K562 (cell line): ENCODE data around the gene DSC1. TPM values are rescaled to one million over a fixed set of nuclear protein-coding genes. Genes with fewer than 3 reads are reported as not detected.
A peak's percentile ranks its signal among the peaks of the same experiment; 100 is the strongest.

Experiments
- BCL6 ChIP-seq: fragments of 250-450 bp; sonication (Bioruptor Pico); IDR thresholded peaks from 2 replicates; pipeline ENCODE4 v1.4.0; 2020
- C11orf30 ChIP-seq: fragments of 450-650 bp; IDR thresholded peaks from 2 replicates; pipeline ENCODE4 v1.6.1; 2016; ENCODE audit warnings: low read depth, mild to moderate bottlenecking
- ETV6 ChIP-seq, 3 experiments: fragments of 150-350 bp in 1 of 3; sonication (generic) in 1 of 3; formaldehyde crosslinking in 1 of 3; IDR thresholded peaks; 2 replicates each; pipeline versions ENCODE4 v1.6.1 to v1.8.0; 2014 to 2022; ENCODE audit warnings: borderline replicate concordance in 2 of 3, low read depth in 2 of 3, antibody characterized with exemption in 1 of 3, low read length in 1 of 3, mild to moderate bottlenecking in 1 of 3, missing genetic modification reagents in 1 of 3
- FOXK2 ChIP-seq, 2 experiments: fragments of 450-650 bp; IDR thresholded peaks in 1 of 2; conservative IDR thresholded peaks in 1 of 2; 2 replicates each; pipeline ENCODE4 v1.6.1; 2016; ENCODE audit warnings: low read depth in 2 of 2, mild to moderate bottlenecking in 1 of 2
- GATA2 ChIP-seq: sonication (generic); formaldehyde crosslinking; IDR thresholded peaks from 2 replicates; pipeline ENCODE4 v1.4.0; 2020; ENCODE audit warnings: mild to moderate bottlenecking, missing genetic modification reagents
- GTF2A2 ChIP-seq: IDR thresholded peaks from 2 replicates; pipeline ENCODE4 v1.6.1; 2016; ENCODE audit warnings: mild to moderate bottlenecking, missing genetic modification characterization, missing compliant biosample characterization
- HIVEP1 ChIP-seq: fragments of 250-450 bp; sonication (Bioruptor Pico); IDR thresholded peaks from 2 replicates; pipeline ENCODE4 v1.4.0; 2020; ENCODE audit warnings: mild to moderate bottlenecking
- HMG20A ChIP-seq: fragments of 450-650 bp; formaldehyde crosslinking; conservative IDR thresholded peaks from 2 replicates; pipeline ENCODE4 v1.4.0; 2020; ENCODE audit warnings: mild to moderate bottlenecking, mixed read lengths
- IRF2 ChIP-seq: sonication (generic); formaldehyde crosslinking; IDR thresholded peaks from 2 replicates; pipeline ENCODE4 v1.8.1; 2022; ENCODE audit warnings: mild to moderate bottlenecking, missing genetic modification reagents
- NFE2 ChIP-seq: IDR thresholded peaks from 2 replicates; pipeline ENCODE4 v1.6.1; 2014; ENCODE audit warnings: antibody characterized with exemption, low read depth
- PCBP1 ChIP-seq: fragments of 200-400 bp; formaldehyde crosslinking; IDR thresholded peaks from 2 replicates; pipeline ENCODE4 v1.6.1; 2018; ENCODE audit warnings: mild to moderate bottlenecking, low read depth, low read length; ENCODE audit not compliant: poor library complexity, severe bottlenecking
- PHB ChIP-seq: fragments of 250-450 bp; sonication (Bioruptor Pico); IDR thresholded peaks from 2 replicates; pipeline ENCODE4 v1.5.0; 2021
- PTBP1 ChIP-seq: fragments of 200-400 bp; formaldehyde crosslinking; IDR thresholded peaks from 2 replicates; pipeline ENCODE4 v1.6.1; 2017; ENCODE audit warnings: low read depth, low read length
- ZNF764 ChIP-seq: fragments of 250-450 bp; sonication (Bioruptor Pico); IDR thresholded peaks from 2 replicates; pipeline ENCODE4 v1.4.0; 2020; ENCODE audit warnings: low read depth, mild to moderate bottlenecking, moderate library complexity
- polyA plus RNA-seq, 8 experiments: library from polyadenylated mRNA; depleted of rRNA in 4 of 8; stranded (reverse) in 5 of 8; unstranded in 3 of 8; fragments of >200 nt; fragmentation: Nextera tagmentation in 2 of 8; fragmentation: Illumina TruSeq in 1 of 8; extraction: Ambion mirVana in 2 of 8; extraction: Trizol in 1 of 8; gene quantifications; 2 replicates each; pipeline versions ENCODE4 v1.2.1 to v1.2.3, GENCODE V29; 2011 to 2014; ENCODE audit warnings: inconsistent platforms in 1 of 8, missing spikeins in 1 of 8
- total RNA-seq, 7 experiments: library from RNA; depleted of rRNA in 6 of 7; stranded (reverse); fragments of >200 nt in 6 of 7; fragmentation: Illumina TruSeq in 2 of 7; extraction: Trizol in 2 of 7; gene quantifications; 2 replicates each; pipeline versions ENCODE4 v1.2.1 to v1.2.3, GENCODE V29; 2011 to 2021; ENCODE audit warnings: low replicate concordance in 1 of 7
- TF ChIP-seq, protein P1 (sequence below): fragments of 150-350 bp; IDR thresholded peaks from 2 replicates; pipeline ENCODE4 v1.6.1; 2014; ENCODE audit warnings: low read depth, mild to moderate bottlenecking, low read length, borderline replicate concordance
- TF ChIP-seq, protein P2 (sequence below): sonication (generic); formaldehyde crosslinking; IDR thresholded peaks from 2 replicates; pipeline ENCODE4 v1.8.0; 2022; ENCODE audit warnings: mild to moderate bottlenecking, missing genetic modification reagents
- TF ChIP-seq, protein P3 (sequence below), 2 experiments: IDR thresholded peaks in 1 of 2; conservative IDR thresholded peaks in 1 of 2; 2 replicates each; pipeline ENCODE4 v1.6.1; 2016; ENCODE audit warnings: low read depth in 2 of 2, mild to moderate bottlenecking in 1 of 2, missing compliant biosample characterization in 1 of 2, missing genetic modification characterization in 1 of 2, moderate library complexity in 1 of 2

DSC1 gene
- total and polyA plus RNA-seq, 9 of the 15 experiments (the other 6 are each of a cell fraction or from before 2014, with no cell fraction given) = 0.04 to 0.07 (median 0.05) TPM; not detected in 4

DNA sequence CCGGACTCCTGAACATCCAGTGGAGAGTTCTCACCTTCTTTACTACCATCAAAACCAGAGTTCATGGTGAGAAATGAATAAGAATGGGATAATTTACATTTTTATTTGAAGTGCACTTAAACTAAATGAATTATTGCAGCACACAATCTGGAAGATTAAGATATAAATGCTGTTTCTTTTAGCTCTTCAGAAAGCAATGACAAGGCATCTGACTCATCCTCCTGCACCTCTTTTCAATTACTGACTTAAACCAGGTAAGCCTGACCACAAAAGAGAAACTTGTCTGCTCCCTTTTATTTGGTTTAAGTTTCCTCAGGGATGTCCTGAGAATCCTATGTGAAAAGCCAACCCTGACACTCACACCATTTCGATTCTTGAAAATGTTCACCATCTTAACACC is 59.7 kb downstream of the DSC1 start (continued):
- TF ChIP-seq, protein P1, sequence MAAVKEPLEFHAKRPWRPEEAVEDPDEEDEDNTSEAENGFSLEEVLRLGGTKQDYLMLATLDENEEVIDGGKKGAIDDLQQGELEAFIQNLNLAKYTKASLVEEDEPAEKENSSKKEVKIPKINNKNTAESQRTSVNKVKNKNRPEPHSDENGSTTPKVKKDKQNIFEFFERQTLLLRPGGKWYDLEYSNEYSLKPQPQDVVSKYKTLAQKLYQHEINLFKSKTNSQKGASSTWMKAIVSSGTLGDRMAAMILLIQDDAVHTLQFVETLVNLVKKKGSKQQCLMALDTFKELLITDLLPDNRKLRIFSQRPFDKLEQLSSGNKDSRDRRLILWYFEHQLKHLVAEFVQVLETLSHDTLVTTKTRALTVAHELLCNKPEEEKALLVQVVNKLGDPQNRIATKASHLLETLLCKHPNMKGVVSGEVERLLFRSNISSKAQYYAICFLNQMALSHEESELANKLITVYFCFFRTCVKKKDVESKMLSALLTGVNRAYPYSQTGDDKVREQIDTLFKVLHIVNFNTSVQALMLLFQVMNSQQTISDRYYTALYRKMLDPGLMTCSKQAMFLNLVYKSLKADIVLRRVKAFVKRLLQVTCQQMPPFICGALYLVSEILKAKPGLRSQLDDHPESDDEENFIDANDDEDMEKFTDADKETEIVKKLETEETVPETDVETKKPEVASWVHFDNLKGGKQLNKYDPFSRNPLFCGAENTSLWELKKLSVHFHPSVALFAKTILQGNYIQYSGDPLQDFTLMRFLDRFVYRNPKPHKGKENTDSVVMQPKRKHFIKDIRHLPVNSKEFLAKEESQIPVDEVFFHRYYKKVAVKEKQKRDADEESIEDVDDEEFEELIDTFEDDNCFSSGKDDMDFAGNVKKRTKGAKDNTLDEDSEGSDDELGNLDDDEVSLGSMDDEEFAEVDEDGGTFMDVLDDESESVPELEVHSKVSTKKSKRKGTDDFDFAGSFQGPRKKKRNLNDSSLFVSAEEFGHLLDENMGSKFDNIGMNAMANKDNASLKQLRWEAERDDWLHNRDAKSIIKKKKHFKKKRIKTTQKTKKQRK = no peak
- TF ChIP-seq GTF2A2 (tag) (no peak), NFE2 (peak; percentile 25; the same call in 1 of the 2 replicates), GATA2 (no peak), PTBP1 (no peak), BCL6 (CRISPR knock-in tag) (no peak), IRF2 (CRISPR knock-in tag) (no peak), PCBP1 (no peak), PHB (CRISPR knock-in tag) (no peak), HMG20A (no peak), FOXK2 (conservative IDR thresholded peaks at IDR 0.05 in 1 of 2, IDR thresholded peaks at IDR 0.05 in 1 of 2; ENCODE audit: low read depth in 2 of 2) (no peak), ZNF764 (no peak), ETV6 (IDR thresholded peaks at IDR 0.05; ENCODE audit: borderline replicate concordance in 1 of 2, low read depth in 2 of 2, low read length in 1 of 2) (no peak), ETV6 (CRISPR knock-in tag; IDR thresholded peaks at IDR 0.05; ENCODE audit: borderline replicate concordance) (no peak), HIVEP1 (CRISPR knock-in tag) (no peak), C11orf30 (no peak)
- TF ChIP-seq, protein P2, sequence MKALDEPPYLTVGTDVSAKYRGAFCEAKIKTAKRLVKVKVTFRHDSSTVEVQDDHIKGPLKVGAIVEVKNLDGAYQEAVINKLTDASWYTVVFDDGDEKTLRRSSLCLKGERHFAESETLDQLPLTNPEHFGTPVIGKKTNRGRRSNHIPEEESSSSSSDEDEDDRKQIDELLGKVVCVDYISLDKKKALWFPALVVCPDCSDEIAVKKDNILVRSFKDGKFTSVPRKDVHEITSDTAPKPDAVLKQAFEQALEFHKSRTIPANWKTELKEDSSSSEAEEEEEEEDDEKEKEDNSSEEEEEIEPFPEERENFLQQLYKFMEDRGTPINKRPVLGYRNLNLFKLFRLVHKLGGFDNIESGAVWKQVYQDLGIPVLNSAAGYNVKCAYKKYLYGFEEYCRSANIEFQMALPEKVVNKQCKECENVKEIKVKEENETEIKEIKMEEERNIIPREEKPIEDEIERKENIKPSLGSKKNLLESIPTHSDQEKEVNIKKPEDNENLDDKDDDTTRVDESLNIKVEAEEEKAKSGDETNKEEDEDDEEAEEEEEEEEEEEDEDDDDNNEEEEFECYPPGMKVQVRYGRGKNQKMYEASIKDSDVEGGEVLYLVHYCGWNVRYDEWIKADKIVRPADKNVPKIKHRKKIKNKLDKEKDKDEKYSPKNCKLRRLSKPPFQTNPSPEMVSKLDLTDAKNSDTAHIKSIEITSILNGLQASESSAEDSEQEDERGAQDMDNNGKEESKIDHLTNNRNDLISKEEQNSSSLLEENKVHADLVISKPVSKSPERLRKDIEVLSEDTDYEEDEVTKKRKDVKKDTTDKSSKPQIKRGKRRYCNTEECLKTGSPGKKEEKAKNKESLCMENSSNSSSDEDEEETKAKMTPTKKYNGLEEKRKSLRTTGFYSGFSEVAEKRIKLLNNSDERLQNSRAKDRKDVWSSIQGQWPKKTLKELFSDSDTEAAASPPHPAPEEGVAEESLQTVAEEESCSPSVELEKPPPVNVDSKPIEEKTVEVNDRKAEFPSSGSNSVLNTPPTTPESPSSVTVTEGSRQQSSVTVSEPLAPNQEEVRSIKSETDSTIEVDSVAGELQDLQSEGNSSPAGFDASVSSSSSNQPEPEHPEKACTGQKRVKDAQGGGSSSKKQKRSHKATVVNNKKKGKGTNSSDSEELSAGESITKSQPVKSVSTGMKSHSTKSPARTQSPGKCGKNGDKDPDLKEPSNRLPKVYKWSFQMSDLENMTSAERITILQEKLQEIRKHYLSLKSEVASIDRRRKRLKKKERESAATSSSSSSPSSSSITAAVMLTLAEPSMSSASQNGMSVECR (CRISPR knock-in tag) = no peak
- TF ChIP-seq, protein P3, sequence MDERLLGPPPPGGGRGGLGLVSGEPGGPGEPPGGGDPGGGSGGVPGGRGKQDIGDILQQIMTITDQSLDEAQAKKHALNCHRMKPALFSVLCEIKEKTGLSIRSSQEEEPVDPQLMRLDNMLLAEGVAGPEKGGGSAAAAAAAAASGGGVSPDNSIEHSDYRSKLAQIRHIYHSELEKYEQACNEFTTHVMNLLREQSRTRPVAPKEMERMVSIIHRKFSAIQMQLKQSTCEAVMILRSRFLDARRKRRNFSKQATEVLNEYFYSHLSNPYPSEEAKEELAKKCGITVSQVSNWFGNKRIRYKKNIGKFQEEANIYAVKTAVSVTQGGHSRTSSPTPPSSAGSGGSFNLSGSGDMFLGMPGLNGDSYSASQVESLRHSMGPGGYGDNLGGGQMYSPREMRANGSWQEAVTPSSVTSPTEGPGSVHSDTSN (CRISPR knock-in tag; IDR thresholded peaks at IDR 0.05; ENCODE audit: low read depth) = no peak
- TF ChIP-seq, protein P3 (tag; conservative IDR thresholded peaks at IDR 0.05; ENCODE audit: low read depth) = no peak
